Epithelial cell of proximal tubule (primary cell): ENCODE measurements around the gene SH3RF3. TPM values are rescaled to one million over a fixed set of nuclear protein-coding genes. Genes with fewer than 3 reads are reported as not detected.

Experiments
- DNase-seq: peaks from one replicate; pipeline ENCODE4 v3.0.0-alpha.2; 2011; ENCODE audit warnings: low read depth
- H3K4me3 ChIP-seq: 2 replicates; pipeline ENCODE4 v1.5.1; 2011; ENCODE audit warnings: low read depth, mild to moderate bottlenecking, low read length
- CTCF ChIP-seq: conservative IDR thresholded peaks from 2 replicates; pipeline ENCODE4 v1.5.1; 2012; ENCODE audit warnings: low read depth, mild to moderate bottlenecking, low read length
- total RNA-seq: library from RNA; depleted of rRNA; stranded (reverse); fragments of >200 nt; gene quantifications from 2 replicates; pipeline ENCODE4 v1.2.3, GENCODE V29; 2015

Gene SH3RF3
- total RNA-seq, 1 donor from 2014 or later = 1.7 TPM

- DNase-seq = no peak
- TF ChIP-seq CTCF = no peak
- no peak overlapping the region for H3K4me3 ChIP-seq
Observed at GRCh38 chr2:109341355-109342255, 212.6 kb downstream of the SH3RF3 start.

GRCh38 chr2:109342256-109342850, 213.3 kb downstream of the SH3RF3 start:
- TF ChIP-seq CTCF = no peak
- DNase-seq = no peak
- H3K4me3 ChIP-seq = no peak overlapping the region

GRCh38 chr2:109342930-109343329, 213.9 kb downstream of the SH3RF3 start:
- no peak for TF ChIP-seq CTCF
- DNase-seq = no peak
- no peak overlapping the region for H3K4me3 ChIP-seq

- TF ChIP-seq CTCF = no peak
- DNase-seq = no peak
- H3K4me3 ChIP-seq = no peak overlapping the region
Observed at GRCh38 chr2:109343460-109343859, 214.5 kb downstream of the SH3RF3 start.

- H3K4me3 ChIP-seq = no peak overlapping the region
- TF ChIP-seq CTCF = no peak
- no peak for DNase-seq
Observed at GRCh38 chr2:109344270-109344805, 215.3 kb downstream of the SH3RF3 start.

GRCh38 chr2:109345091-109345490, 216.1 kb downstream of the SH3RF3 start:
- no peak for TF ChIP-seq CTCF
- H3K4me3 ChIP-seq = no peak overlapping the region
- no peak for DNase-seq
